ENCODE results near the gene IFT122.

DNA sequence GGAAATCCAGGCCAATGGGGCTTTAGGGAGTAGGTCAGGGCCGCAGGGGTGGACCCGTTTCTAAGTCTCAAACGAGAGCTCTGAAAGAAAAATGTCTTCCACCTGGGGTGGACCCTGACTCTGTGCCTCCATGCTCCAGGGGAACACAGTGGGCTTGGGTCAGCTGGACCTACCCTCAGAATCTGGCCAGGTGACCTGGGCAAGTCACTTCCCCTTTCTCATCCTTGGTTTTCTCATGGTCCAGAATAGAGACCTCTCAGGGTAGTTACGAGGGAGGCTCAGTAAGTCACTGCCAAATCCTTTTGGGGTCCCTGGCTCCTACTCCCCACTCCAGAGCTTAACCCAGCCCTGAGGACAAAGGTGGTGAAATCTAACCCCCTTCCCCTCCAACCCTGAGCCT, 37.4 kb upstream of the IFT122 start:
- TF ChIP-seq, protein P1, sequence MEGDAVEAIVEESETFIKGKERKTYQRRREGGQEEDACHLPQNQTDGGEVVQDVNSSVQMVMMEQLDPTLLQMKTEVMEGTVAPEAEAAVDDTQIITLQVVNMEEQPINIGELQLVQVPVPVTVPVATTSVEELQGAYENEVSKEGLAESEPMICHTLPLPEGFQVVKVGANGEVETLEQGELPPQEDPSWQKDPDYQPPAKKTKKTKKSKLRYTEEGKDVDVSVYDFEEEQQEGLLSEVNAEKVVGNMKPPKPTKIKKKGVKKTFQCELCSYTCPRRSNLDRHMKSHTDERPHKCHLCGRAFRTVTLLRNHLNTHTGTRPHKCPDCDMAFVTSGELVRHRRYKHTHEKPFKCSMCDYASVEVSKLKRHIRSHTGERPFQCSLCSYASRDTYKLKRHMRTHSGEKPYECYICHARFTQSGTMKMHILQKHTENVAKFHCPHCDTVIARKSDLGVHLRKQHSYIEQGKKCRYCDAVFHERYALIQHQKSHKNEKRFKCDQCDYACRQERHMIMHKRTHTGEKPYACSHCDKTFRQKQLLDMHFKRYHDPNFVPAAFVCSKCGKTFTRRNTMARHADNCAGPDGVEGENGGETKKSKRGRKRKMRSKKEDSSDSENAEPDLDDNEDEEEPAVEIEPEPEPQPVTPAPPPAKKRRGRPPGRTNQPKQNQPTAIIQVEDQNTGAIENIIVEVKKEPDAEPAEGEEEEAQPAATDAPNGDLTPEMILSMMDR (IDR thresholded peaks at IDR 0.05): no peak
- TF ChIP-seq POLR2AphosphoS5 (IDR thresholded peaks at IDR 0.05) (no peak), POLR2A (IDR thresholded peaks at IDR 0.05) (no peak)
